Measurements from ENCODE around the gene TGIF2. TPM values are rescaled to one million over a fixed set of nuclear protein-coding genes. Genes with fewer than 3 reads are reported as not detected.
A peak's percentile ranks its signal among the peaks of the same experiment; 100 is the strongest.

Gene TGIF2
- total and polyA plus RNA-seq, 2 of the 13 experiments (the other 11 are each of a cell fraction or from before 2014, with no cell fraction given) = 41.3 to 53.9 TPM

- TF ChIP-seq, protein P1, sequence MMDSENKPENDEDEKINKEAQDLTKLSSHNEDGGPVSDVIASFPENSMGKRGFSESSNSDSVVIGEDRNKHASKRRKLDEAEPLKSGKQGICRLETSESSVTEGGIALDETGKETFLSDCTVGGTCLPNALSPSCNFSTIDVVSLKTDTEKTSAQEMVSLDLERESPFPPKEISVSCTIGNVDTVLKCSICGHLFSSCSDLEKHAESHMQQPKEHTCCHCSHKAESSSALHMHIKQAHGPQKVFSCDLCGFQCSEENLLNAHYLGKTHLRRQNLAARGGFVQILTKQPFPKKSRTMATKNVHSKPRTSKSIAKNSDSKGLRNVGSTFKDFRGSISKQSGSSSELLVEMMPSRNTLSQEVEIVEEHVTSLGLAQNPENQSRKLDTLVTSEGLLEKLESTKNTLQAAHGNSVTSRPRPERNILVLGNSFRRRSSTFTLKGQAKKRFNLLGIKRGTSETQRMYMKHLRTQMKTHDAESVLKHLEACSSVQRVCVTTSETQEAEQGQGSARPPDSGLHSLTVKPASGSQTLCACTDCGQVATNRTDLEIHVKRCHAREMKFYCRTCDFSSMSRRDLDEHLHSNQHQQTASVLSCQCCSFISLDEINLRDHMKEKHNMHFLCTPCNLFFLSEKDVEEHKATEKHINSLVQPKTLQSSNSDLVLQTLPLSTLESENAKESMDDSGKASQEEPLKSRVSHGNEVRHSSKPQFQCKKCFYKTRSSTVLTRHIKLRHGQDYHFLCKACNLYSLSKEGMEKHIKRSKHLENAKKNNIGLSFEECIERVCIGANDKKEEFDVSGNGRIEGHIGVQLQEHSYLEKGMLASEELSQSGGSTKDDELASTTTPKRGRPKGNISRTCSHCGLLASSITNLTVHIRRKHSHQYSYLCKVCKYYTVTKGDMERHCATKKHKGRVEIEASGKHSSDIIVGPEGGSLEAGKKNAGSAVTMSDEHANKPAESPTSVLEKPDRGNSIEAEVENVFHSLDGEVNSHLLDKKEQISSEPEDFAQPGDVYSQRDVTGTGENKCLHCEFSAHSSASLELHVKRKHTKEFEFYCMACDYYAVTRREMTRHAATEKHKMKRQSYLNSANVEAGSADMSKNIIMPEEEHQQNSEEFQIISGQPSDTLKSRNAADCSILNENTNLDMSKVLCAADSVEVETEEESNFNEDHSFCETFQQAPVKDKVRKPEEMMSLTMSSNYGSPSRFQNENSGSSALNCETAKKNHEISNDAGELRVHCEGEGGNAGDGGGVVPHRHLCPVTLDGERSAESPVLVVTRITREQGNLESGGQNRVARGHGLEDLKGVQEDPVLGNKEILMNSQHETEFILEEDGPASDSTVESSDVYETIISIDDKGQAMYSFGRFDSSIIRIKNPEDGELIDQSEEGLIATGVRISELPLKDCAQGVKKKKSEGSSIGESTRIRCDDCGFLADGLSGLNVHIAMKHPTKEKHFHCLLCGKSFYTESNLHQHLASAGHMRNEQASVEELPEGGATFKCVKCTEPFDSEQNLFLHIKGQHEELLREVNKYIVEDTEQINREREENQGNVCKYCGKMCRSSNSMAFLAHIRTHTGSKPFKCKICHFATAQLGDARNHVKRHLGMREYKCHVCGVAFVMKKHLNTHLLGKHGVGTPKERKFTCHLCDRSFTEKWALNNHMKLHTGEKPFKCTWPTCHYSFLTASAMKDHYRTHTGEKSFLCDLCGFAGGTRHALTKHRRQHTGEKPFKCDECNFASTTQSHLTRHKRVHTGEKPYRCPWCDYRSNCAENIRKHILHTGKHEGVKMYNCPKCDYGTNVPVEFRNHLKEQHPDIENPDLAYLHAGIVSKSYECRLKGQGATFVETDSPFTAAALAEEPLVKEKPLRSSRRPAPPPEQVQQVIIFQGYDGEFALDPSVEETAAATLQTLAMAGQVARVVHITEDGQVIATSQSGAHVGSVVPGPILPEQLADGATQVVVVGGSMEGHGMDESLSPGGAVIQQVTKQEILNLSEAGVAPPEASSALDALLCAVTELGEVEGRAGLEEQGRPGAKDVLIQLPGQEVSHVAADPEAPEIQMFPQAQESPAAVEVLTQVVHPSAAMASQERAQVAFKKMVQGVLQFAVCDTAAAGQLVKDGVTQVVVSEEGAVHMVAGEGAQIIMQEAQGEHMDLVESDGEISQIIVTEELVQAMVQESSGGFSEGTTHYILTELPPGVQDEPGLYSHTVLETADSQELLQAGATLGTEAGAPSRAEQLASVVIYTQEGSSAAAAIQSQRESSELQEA (CRISPR knock-in tag; IDR thresholded peaks at IDR 0.05; ENCODE audit: not compliant biosample characterization) = peak; percentile 97
- peak; percentile 89 for TF ChIP-seq ZNF747 (CRISPR knock-in tag; IDR thresholded peaks at IDR 0.05; ENCODE audit: borderline replicate concordance)
- 0 out of 2 replicates have a peak, but pooled peaks have one; percentile 57 for TF ChIP-seq ZKSCAN5 (CRISPR knock-in tag; IDR thresholded peaks at IDR 0.05)
- TF ChIP-seq E2F2 (CRISPR knock-in tag; IDR thresholded peaks at IDR 0.05; ENCODE audit: borderline replicate concordance) = no peak; the same call in 1 of the 2 replicates
- peak; percentile 47; the same call in 1 of the 2 replicates for TF ChIP-seq FOSL2 (CRISPR knock-in tag; IDR thresholded peaks at IDR 0.05)
- TF ChIP-seq KLF13 (CRISPR knock-in tag; IDR thresholded peaks at IDR 0.05) = no peak; the same call in 1 of the 2 replicates
- peak; percentile 71; the same call in 1 of the 2 replicates for TF ChIP-seq ZBTB38 (CRISPR knock-in tag; IDR thresholded peaks at IDR 0.05)
- no peak for TF ChIP-seq PLRG1 (conservative IDR thresholded peaks at IDR 0.05)
- no peak for TF ChIP-seq SP140L (CRISPR knock-in tag; IDR thresholded peaks at IDR 0.05; ENCODE audit: borderline replicate concordance)
- TF ChIP-seq ZNF782 (CRISPR knock-in tag; IDR thresholded peaks at IDR 0.05; ENCODE audit: borderline replicate concordance) = peak; percentile 32; the same call in 1 of the 2 replicates
- TF ChIP-seq ZNF678 (CRISPR knock-in tag; IDR thresholded peaks at IDR 0.05) = no peak
- no peak for TF ChIP-seq ZNF282 (IDR thresholded peaks at IDR 0.05; ENCODE audit: partially characterized antibody)
- TF ChIP-seq XRCC5 (optimal IDR thresholded peaks at IDR 0.05; ENCODE audit: low read length) = no peak
- TF ChIP-seq ZNF713 (CRISPR knock-in tag; IDR thresholded peaks at IDR 0.05) = no peak
- peak; percentile 84 for TF ChIP-seq IKZF5 (CRISPR knock-in tag; IDR thresholded peaks at IDR 0.05)
- TF ChIP-seq ZNF205 (CRISPR knock-in tag; IDR thresholded peaks at IDR 0.05) = peak; percentile 49; the same call in 1 of the 2 replicates
- no peak for TF ChIP-seq ZNF780A (CRISPR knock-in tag; IDR thresholded peaks at IDR 0.05)
- TF ChIP-seq ZBTB42 (CRISPR knock-in tag; IDR thresholded peaks at IDR 0.05) = no peak
Observed at GRCh38 chr20:36573103-36573797, at the start of gene TGIF2 (continued).
